Fibroblast of lung (primary cell): ENCODE measurements around the gene PRR14L. TPM values are rescaled to one million over a fixed set of nuclear protein-coding genes. Genes with fewer than 3 reads are reported as not detected.

Experiments used
- DNase-seq, 2 donors: peaks; one replicate each; pipeline versions ENCODE4 v3.0.0 to v3.0.0-alpha.2; 2010; ENCODE audit warnings: low read depth in 2 of 2
- H2AFZ ChIP-seq: 2 replicates; pipeline ENCODE4 v1.5.1; 2012; ENCODE audit warnings: low read length, control low read depth, inconsistent platforms
- H3K27ac ChIP-seq: 2 replicates; pipeline ENCODE4 v1.5.1; 2011; ENCODE audit warnings: low read length, control low read depth; ENCODE audit not compliant: insufficient read depth
- H3K27me3 ChIP-seq: 2 replicates; pipeline ENCODE4 v1.5.1; 2011; ENCODE audit warnings: mild to moderate bottlenecking, low read length; ENCODE audit not compliant: control insufficient read depth, insufficient read depth
- H3K36me3 ChIP-seq: 2 replicates; pipeline ENCODE4 v1.5.1; 2011; ENCODE audit warnings: low read length; ENCODE audit not compliant: control insufficient read depth, insufficient read depth
- H3K4me1 ChIP-seq: 2 replicates; pipeline ENCODE4 v1.5.1; 2011; ENCODE audit warnings: low read length; ENCODE audit not compliant: control insufficient read depth, insufficient read depth; ENCODE audit errors: extremely low read depth
- H3K4me2 ChIP-seq: 2 replicates; pipeline ENCODE4 v1.5.1; 2011; ENCODE audit warnings: low read length, control low read depth; ENCODE audit not compliant: insufficient read depth; ENCODE audit errors: extremely low read depth
- H3K4me3 ChIP-seq, 4 experiments: fragments of 200-600 bp in 1 of 4; sonication (generic) in 1 of 4; replicated peaks in 1 of 4; 2 replicates each; pipeline ENCODE4 v1.5.1; 2011 to 2016; ENCODE audit warnings: low read length in 4 of 4, low read depth in 3 of 4, mild to moderate bottlenecking in 3 of 4, control low read depth in 2 of 4, inconsistent platforms in 1 of 4, mixed read lengths in 1 of 4; ENCODE audit not compliant: insufficient read depth in 1 of 4; ENCODE audit errors: control extremely low read depth in 1 of 4
- H3K79me2 ChIP-seq: 2 replicates; pipeline ENCODE4 v1.5.1; 2012; ENCODE audit warnings: mild to moderate bottlenecking, low read length, inconsistent platforms; ENCODE audit not compliant: control insufficient read depth, insufficient read depth
- H3K9ac ChIP-seq: 2 replicates; pipeline ENCODE4 v1.5.1; 2011; ENCODE audit warnings: mild to moderate bottlenecking, low read length, control low read depth; ENCODE audit not compliant: insufficient read depth
- H3K9me3 ChIP-seq: 2 replicates; pipeline ENCODE4 v1.5.1; 2012; ENCODE audit warnings: low read depth, low read length; ENCODE audit not compliant: control insufficient read depth, insufficient read depth
- H4K20me1 ChIP-seq: 2 replicates; pipeline ENCODE4 v1.5.1; 2011; ENCODE audit warnings: low read length; ENCODE audit not compliant: control insufficient read depth, insufficient read depth; ENCODE audit errors: extremely low read depth
- EZH2 ChIP-seq: IDR thresholded peaks from 2 replicates; pipeline ENCODE4 v1.5.1; 2012; ENCODE audit warnings: low read length, control low read depth, mild to moderate bottlenecking; ENCODE audit errors: missing control alignments
- polyA plus RNA-seq, 2 donors: library from polyadenylated mRNA; depleted of rRNA in 1 of 2; stranded (reverse) in 1 of 2; unstranded in 1 of 2; fragments of >200 nt; gene quantifications; 2 replicates each; pipeline ENCODE4 v1.2.1, GENCODE V29; 2011 to 2012; ENCODE audit warnings: missing spikeins in 1 of 2
- total RNA-seq: library from RNA; depleted of rRNA; stranded (reverse); fragments of >200 nt; gene quantifications from 2 replicates; pipeline ENCODE4 v1.2.1, GENCODE V29; 2014
- TF ChIP-seq, protein P1 (sequence below), 2 donors: IDR thresholded peaks in 1 of 2; conservative IDR thresholded peaks in 1 of 2; 1 replicate in 1 of 2; 2 replicates in 1 of 2; pipeline ENCODE4 v1.5.1; 2011 to 2012; ENCODE audit warnings: low read length in 2 of 2, control low read depth in 1 of 2, inconsistent platforms in 1 of 2, low read depth in 1 of 2, mild to moderate bottlenecking in 1 of 2

The PRR14L gene
- total and polyA plus RNA-seq, 2 donors (not counting 1 experiment from before 2014, with no cell fraction given), result 14.4 to 17.3 TPM

DNA sequence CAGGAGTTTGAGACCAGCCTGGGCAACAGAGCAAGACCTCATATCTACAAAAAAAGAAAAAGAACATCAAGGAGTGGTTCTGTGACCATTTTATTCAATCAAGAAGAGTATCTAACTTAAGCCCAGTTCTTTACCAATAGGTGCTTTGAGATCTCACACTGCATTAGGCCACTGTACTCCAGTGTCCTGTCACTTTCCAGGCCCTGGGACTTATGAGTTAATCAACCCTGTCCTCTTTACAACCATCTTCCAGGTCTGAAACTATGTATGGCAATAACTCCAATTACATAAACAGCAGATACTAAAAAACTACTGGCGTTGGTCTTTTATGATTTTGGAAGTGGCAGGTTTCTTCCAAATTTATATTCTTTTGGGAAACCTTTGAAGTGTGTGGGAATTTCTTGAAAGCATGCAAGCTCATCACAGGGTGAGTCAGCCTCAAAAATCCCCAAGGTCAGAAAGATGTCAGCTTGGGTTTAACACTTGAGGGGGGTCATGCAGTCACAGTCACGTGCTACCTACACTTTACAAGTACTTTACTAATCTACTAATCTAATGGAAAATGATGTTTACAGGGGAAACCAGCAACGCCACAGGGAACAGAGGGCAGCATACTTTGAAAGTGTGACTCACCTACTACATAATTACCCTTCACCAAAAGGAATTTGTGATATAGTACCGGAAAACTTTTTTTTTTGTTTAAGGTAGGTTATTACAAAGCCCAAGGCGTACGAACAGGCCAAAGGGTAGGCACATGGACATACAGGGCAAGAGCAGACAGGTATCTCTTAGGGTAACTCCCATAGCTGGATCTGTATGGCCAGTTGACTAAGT lies 103.5 kb downstream of the PRR14L start:
- H3K36me3 ChIP-seq, result no peaks in the 10 kb centered on the region
- TF ChIP-seq EZH2, result no peak
- TF ChIP-seq, protein P1, sequence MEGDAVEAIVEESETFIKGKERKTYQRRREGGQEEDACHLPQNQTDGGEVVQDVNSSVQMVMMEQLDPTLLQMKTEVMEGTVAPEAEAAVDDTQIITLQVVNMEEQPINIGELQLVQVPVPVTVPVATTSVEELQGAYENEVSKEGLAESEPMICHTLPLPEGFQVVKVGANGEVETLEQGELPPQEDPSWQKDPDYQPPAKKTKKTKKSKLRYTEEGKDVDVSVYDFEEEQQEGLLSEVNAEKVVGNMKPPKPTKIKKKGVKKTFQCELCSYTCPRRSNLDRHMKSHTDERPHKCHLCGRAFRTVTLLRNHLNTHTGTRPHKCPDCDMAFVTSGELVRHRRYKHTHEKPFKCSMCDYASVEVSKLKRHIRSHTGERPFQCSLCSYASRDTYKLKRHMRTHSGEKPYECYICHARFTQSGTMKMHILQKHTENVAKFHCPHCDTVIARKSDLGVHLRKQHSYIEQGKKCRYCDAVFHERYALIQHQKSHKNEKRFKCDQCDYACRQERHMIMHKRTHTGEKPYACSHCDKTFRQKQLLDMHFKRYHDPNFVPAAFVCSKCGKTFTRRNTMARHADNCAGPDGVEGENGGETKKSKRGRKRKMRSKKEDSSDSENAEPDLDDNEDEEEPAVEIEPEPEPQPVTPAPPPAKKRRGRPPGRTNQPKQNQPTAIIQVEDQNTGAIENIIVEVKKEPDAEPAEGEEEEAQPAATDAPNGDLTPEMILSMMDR (conservative IDR thresholded peaks at IDR 0.05 in 1 of 2, IDR thresholded peaks at IDR 0.05 in 1 of 2; ENCODE audit: low read depth in 1 of 2, low read length in 2 of 2), result no peak
- H2AFZ ChIP-seq, result no peak overlapping the region
- no peaks in the 10 kb centered on the region for H3K27me3 ChIP-seq
- peak overlapping the region; percentile 26 for H3K9ac ChIP-seq
- peak; percentile 95 to 99 for DNase-seq
- peak overlapping the region; percentile 88 for H3K27ac ChIP-seq
- peak overlapping the region; percentile 25 for H3K4me2 ChIP-seq
- H3K9me3 ChIP-seq, result no peaks in the 10 kb centered on the region
- H3K79me2 ChIP-seq, result peaks cover 7% of the 10 kb centered on the region
- no peak overlapping the region for H3K4me3 ChIP-seq
- no peaks in the 10 kb centered on the region for H4K20me1 ChIP-seq
- peaks cover 18% of the 10 kb centered on the region for H3K4me1 ChIP-seq

DNA sequence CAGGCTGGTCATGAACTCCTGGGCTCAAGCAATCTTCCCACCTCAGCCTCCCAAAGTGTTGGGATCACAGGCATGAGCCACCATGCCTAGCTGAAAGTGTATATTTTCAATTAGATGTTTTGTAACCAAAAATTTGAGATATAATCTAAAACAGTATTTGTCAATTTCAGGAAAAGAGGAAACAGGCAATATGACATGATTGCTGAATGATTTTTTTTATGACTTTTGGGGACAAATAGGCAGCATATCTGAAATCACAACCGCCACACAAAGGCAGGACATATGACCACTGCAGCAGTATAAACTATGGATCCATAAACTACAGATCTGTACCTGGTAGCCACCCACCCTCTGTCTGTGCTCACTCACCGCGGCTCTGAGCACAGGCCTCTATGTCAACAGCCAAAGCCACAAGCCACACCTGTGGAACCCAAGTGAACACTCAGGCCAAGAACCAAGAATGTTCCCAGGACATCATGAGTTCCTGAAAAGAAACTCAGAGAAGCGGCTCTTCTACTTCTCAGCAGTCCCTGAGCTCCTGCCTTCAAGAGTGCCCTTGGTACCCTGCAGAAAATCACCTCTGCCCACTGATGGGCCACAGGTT lies 110.4 kb downstream of the PRR14L start:
- H4K20me1 ChIP-seq, result no peaks in the 10 kb centered on the region
- peaks cover 6% of the 10 kb centered on the region for H3K79me2 ChIP-seq
- H3K9me3 ChIP-seq, result no peaks in the 10 kb centered on the region
- no peaks in the 10 kb centered on the region for H3K27me3 ChIP-seq
- H3K9ac ChIP-seq, result no peak overlapping the region
- no peak overlapping the region for H3K4me3 ChIP-seq
- H3K36me3 ChIP-seq, result no peaks in the 10 kb centered on the region
- no peak for DNase-seq
- H2AFZ ChIP-seq, result no peak overlapping the region
- no peak for TF ChIP-seq EZH2
- H3K27ac ChIP-seq, result no peak overlapping the region
- H3K4me1 ChIP-seq, result peaks cover 7% of the 10 kb centered on the region
- H3K4me2 ChIP-seq, result no peak overlapping the region

DNA sequence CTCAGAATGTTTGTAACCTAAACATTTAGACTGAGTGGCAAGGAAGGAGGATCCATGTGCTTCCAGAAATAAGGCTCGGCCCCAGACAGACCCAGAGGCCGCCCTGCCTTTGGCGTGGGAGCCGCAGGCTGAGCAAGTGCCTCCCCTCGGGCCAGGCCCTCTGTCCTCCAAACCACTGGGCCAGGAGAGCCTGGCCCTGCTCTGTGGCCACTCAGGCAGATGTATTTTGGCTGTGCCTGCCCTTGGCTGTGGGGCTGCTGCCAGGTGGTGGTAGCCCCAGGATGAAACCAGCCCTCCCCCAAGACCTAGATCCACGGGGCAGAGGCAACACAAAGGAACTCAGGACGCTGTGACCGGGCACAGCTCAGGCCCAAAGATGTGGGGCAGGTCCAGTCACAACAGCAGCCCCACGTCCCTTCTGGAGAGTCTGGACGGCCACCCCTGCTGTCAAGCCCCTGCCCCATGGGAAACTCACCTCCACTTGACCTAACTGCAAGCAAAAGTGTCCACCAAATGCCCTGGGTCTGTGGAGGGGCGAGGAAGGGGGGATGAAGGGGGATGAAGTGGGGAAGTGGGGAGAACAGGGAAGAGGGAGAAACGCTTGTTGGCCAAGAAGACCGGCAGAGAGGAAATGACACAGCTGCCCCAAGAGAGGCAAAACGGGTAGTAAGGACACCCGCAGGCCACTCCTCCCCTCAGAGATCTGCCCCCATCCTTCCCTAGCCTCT lies 111.9 kb downstream of the PRR14L start:
- Histone ChIP-seq H3K9ac (peak overlapping the region; percentile 41), H2AFZ (no peak overlapping the region)

More for the DNA sequence above, 111.9 kb downstream of the PRR14L start:
- H3K9me3 ChIP-seq, result no peaks in the 10 kb centered on the region
- no peaks in the 10 kb centered on the region for H4K20me1 ChIP-seq
- no peak for DNase-seq
- H3K4me1 ChIP-seq, result peaks cover 7% of the 10 kb centered on the region
- no peak overlapping the region for H3K4me2 ChIP-seq
- H3K79me2 ChIP-seq, result peaks cover 5% of the 10 kb centered on the region
- H3K27ac ChIP-seq, result peak overlapping the region; percentile 17
- H3K4me3 ChIP-seq, result no peak overlapping the region
- TF ChIP-seq, protein P1 (conservative IDR thresholded peaks at IDR 0.05 in 1 of 2, IDR thresholded peaks at IDR 0.05 in 1 of 2; ENCODE audit: low read depth in 1 of 2, low read length in 2 of 2), result no peak
- no peak for TF ChIP-seq EZH2
- no peaks in the 10 kb centered on the region for H3K27me3 ChIP-seq
- H3K36me3 ChIP-seq, result no peaks in the 10 kb centered on the region
